Measurements from ENCODE around the gene CNOT4.

DNA sequence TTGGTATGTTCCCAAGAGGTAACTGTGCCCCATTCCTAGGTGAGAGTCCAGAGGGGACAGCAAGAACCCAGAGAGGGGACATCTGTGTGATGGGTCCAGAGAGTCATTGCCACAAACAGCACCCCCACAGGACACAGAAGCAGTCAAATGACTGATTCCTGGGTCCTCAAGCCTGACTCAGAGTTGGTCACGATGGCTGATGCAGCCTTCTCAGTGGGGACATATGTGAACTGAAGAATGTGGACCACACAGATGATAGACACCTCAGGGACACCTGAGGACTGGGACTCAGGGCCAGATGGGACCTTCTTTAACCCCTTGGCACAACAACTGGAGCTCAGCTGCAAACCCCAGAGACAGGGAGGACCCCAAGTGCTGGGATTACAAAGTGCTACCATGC is 179.8 kb downstream of the CNOT4 start:
- TF ChIP-seq CTCF (IDR thresholded peaks at IDR 0.05) (no peak), POLR2A (IDR thresholded peaks at IDR 0.05) (no peak)

Measured in breast epithelium (tissue), 3 donors.